Stimulated activated CD4-positive, alpha-beta T cell treated with anti-CD3 and anti-CD28 coated beads, TNF-alpha, amount 100 ng/mL, for 48 hours (primary cell): Measurements from ENCODE around the gene KIAA0513.
"Not testable (repeated sequence)": the region's sequence is repeated elsewhere in the genome, so short reads cannot be mapped to it uniquely, and the experiment has no call there.

Source experiments
- DNase-seq, 3 donors: peaks; one replicate each; pipeline ENCODE4 v3.0.0-alpha.2; 2020; ENCODE audit warnings: low read depth in 3 of 3

Gene KIAA0513

GRCh38 chr16:85111184-85111583 lies 83.6 kb downstream of the KIAA0513 start:
- DNase-seq, result no peak

- no peak for DNase-seq
These were observed 84.8 kb downstream of the KIAA0513 start, which contains the start of gene CIBAR2 for GRCh38 chr16:85112364-85112763. Gene CIBAR2, minus strand, starts transcription at chr16:85112472. Its CDS starts 120 bp downstream, at chr16:85112352.

DNA sequence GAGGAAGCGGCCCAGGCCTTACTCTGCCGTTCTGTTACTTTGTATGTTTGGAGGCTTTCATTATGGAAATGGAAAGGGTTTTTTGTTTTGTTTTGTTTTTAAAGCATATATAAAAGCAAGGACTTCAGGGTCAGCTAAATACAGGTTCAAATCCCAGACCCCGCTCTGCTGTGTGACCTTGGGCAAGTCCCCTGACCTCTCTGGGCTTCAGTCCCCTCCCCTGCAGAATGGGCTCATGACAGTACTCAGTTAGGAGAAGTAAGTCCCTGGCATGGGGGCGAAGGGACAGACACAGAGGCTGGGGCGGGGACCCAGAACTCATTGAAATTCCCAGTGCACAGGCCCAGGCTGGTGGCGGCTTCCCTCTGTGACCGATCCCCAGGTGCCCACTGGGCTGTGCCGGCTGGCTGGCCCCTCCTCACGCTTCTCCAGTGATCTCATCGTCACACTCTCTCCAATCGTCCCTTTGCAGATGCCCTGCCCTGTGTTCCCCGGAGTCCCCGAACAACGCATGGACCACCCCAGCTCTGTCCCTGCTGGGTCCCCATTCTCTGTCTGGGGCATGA lies 85.7 kb downstream of the KIAA0513 start:
- DNase-seq, result no peak

DNA sequence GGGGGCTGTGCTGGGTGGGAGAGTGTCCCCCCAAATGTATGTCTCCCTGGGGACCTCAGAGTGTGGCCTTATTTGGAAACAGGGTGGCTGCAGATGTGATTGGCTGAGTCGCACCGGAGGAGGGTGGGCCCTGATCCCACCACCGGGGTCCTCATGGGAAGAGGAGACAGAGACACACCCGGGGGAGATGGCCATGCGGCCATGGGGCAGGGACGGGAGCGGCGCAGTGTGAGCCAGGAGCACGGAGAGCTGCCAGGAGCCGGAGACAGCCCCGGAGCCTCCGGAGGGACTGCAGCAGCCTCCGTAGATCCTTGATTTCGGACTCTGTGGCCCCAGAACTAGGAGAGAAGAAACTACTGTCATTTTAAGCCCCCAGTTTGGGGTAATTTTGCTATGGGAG lies 86.3 kb downstream of the KIAA0513 start:
- DNase-seq, result no peak

DNA sequence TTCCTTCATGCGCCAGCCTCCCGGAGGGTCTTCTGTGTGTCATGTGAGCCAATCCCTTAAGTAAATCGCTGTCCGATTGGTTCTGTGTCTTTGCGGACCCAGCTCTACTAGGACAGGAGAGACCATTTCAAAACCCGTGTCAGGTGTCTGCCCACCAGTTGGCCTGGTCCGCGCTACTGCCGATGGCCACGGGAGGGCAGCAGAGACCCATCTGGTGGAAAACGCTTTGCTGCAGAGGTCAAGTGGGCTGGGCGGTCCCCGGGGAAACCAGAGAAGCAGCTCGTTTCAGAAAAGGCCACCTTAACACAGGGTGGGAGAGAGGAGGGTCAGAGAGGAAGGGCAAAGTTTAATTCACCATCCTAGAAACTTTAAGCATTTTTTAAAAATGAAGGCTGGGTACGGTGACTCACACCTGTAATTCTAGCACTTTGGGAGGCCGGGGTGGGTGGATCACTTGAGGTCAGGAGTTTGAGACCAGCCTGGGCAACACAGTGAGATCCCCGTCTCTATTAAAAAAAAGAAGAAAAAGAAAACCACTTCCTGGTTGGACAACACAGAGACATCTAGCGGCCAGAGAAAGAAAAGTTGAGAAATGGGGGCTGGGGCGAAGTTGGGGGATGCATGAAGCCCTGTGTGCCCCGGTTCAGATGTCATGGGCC lies 87.4 kb downstream of the KIAA0513 start:
- DNase-seq, result peak; percentile 77 to 86 (median 81)

- no peak for DNase-seq
These were observed 89.8 kb downstream of the KIAA0513 start for GRCh38 chr16:85117418-85117817.

DNA sequence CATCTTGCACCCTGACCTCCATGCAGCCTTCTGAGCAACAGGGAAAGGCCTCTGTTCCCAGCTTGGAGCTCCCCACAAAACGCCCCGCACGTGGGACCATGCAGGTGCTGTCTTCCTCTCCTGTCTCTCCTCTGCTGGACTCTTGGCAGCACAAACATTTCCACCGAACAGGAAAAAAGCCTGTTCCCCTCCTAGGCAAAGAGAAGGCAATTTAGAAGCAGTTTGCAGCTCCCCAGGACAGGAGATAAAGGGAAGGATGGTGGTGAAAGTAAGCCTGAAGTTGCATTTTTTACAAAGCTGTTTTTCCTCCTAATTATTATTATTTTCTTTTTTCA lies 92.4 kb downstream of the KIAA0513 start:
- DNase-seq, result no peak

DNA sequence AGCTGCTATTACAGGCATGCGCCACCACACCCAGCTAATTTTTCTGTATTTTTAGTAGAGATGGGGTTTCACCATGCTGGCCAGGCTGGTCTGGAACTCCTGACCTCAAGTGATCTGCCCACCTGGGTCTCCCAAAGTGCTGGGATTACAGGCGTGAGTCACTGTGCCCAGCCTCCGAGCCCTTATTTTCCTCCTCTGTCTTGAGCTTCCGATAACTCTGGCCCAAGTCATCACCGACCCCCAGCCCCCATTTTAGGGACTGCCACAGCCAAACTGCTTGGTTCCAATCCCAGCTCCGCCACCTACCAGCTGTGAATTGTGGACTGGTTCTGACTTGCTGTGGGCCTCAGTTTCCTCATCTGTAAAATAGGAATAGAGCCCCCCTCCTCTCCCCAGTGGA lies 95.8 kb downstream of the KIAA0513 start:
- DNase-seq, result not testable (repeated sequence)

- DNase-seq, result no peak
These were observed 96.5 kb downstream of the KIAA0513 start for GRCh38 chr16:85123891-85124635.

DNA sequence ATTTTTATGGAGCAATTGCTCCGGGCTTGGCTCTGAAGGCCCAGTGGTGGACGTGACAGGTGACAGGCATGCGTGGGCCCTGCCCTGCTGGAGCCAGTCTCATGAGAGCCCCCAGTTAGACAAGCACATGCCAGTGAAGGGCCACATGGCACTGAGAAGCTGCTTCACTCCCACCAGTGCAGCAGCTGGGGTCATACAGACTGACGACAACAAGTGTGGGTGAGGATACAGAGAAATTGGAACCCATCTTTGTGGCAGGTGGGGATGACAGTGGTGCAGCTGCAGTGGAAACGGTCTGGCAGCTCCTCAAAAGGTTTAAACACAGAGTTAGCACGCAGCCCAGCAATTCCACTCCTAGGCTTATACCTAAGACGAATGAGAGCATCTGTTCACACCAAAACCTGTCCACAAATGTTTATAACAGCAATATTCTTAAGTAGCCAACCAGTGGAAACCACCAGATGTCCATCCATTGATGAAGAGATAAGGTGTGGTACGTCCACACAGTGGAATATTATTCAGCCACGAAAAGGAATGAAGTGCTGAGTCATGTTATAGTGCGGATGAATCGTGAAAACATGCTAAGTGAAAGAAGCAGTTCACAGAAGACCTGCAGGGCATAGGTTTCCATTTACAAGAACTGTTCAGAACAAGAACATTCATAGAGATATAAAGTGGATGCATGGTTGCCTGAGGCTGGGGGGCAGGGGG lies 97.2 kb downstream of the KIAA0513 start:
- DNase-seq, result no peak

DNA sequence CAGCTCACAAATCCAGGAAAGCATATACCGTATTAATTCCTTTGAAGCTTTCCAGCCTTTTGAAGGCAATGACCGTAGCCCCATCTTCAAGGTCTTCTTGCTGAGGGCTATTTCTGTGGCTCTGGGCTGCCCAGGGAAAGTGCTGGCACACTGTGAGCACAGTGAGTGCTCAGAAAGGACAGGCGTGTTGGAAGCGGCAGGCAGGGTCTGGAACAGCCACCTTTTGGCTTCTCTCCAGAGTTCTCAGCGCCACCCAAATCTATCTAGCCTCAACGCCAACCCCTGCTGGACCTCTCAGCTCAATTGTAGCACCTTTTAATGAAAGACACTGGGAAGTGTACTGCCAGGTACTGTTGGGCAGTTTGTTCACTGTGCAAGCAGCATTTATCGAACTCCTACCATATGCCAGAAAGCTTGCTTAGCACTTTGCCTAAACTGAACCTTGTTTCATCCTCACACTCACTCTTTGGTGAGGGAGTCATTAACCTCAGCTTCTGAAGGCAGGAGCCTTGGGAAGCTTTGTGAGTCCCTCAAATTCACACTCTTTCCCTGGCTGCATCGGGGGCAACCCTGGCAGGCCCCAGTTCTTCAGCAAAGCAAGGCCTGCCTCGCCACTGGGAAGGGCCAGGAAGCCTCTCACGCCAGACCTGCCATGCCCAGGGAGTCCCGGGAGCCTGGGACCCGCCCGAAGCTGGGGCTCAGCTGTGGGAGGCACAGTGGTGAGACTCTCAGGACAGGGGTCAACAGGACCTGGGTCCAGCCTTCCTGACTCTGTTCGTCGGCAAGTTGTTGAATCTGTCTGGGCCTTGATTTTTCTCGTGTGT lies 98.2 kb downstream of the KIAA0513 start:
- DNase-seq, result no peak

DNA sequence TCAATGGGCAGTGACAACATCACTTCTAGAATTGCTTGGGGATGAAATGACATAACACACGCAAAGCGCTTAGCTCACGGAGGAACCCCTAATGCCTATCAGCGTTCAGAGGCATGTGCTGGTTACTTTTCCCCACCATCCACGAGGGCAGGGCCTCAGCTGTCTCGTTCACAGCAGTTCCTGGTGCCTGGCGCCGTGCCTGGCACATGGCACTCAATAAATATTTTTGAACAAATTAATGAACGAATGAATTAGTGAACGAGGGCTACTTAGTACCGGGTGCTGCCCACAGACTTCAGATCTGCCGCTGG lies 98.8 kb downstream of the KIAA0513 start:
- no peak for DNase-seq

GRCh38 chr16:85126705-85127378 lies 99.2 kb downstream of the KIAA0513 start:
- DNase-seq, result peak in 1 of 3 donors; percentile 23

GRCh38 chr16:85127379-85127723 lies 99.8 kb downstream of the KIAA0513 start:
- DNase-seq, result no peak

- DNase-seq, result no peak
These were observed 100.7 kb downstream of the KIAA0513 start for GRCh38 chr16:85128079-85128837.

DNA sequence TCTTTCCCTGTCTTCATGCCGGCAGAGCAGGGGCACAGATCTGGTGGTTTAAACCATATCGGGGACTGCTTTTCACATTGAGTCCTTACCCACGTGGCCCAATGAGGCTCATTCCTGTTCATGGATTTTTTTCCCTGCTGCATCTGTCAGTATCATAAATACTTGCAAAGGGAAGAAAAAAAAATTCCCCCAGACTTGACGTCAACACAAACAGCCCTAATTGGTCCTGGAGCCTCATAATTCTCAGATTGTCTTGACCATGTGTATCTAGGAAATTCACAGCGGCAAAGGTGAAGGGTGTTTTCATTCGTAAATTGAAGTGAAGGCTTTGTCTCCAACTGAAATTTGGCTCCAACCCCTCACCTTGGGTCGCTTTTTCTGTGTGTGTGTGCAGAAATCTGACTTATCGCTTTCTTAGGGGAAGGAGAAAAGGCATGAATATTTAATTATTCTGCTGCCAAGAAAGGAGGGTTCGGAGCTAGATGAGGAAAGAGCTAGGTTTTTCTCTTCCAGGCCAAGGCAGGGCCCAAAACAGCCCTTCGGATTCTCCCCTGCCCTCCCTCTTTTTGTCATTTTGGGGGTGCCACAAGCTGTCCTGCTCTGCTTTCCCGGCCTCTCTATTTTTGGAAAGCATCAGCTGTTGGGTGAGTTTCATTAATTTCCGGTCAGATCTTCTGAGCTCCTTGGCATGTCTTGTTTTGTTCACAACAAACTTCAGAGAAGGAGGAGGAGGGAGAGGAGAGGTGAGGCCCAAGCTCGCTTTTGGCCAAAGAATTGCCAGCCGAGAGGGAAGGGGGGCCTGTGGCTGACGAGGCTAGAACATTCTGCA lies 102.5 kb downstream of the KIAA0513 start:
- no peak for DNase-seq

- no peak for DNase-seq
These were observed 103.1 kb downstream of the KIAA0513 start for GRCh38 chr16:85130705-85131028.

GRCh38 chr16:85132456-85133289 lies 105.1 kb downstream of the KIAA0513 start:
- no peak for DNase-seq

DNA sequence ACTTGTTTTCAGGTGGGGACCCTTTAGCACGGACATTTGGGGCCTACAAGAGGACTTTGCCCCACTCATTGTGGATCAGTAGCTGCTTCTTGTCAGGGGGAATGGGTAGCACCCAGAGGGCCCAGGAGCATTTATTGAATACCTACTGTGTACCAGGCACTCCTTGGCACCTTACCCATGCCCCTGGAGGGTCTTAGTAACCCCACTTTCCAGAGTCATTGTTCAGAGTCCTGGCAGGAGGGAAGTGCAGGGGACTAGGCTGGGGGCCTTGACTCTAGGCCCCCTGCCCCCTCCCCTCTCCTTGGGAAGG lies 105.7 kb downstream of the KIAA0513 start:
- no peak for DNase-seq
